GM12878 (cell line): Measurements from ENCODE around the gene SEMA4A. TPM values are rescaled to one million over a fixed set of nuclear protein-coding genes. Genes with fewer than 3 reads are reported as not detected.
A peak's percentile ranks its signal among the peaks of the same experiment; 100 is the strongest.

Source experiments
- ATAC-seq: fragments of 200-7000 bp; cut with Tn5 transposase; 3 replicates; pipeline ENCODE4 v1.9.1; 2020; ENCODE audit warnings: mild to moderate bottlenecking, moderate library complexity
- BruUV-seq: library from RNA; stranded (reverse); fragments of 400-500 nt; replicated peaks from 2 replicates; lab custom pipeline; 2021; lab: Mats Ljungman, UMichigan
- CTCF ChIA-PET: fragments of 300-600 bp; sonication (Branson Sonifier 250); formaldehyde crosslinking; extraction: SDS; loops from one replicate; lab custom pipeline; 2021; ENCODE audit warnings: inconsistent platforms; lab: Yijun Ruan, JAX
- POLR2A ChIA-PET: fragments of 350-600 bp; formaldehyde crosslinking; extraction: SDS; loops from one replicate; lab custom pipeline; 2021; ENCODE audit warnings: inconsistent platforms; lab: Charles Lee
- RAD21 ChIA-PET: fragments of 300-600 bp; sonication (Branson Sonifier 250); formaldehyde crosslinking; loops from one replicate; lab custom pipeline; 2023; ENCODE audit warnings: antibody characterized with exemption; ENCODE audit not compliant: unreplicated experiment; lab: Charles Lee
- SMC1A ChIA-PET: fragments of 300-600 bp; sonication (Branson Sonifier 250); formaldehyde crosslinking; loops from one replicate; lab custom pipeline; 2023; ENCODE audit not compliant: unreplicated experiment, uncharacterized antibody; lab: Charles Lee
- DNase-seq: peaks from one replicate; pipeline ENCODE4 v3.0.0-alpha.2; 2011; ENCODE audit warnings: low read depth, low spot score
- FAIRE-seq: peaks from 3 replicates; lab custom pipeline; 2011; peaks lifted over from hg19 to GRCh38; lab: Jason Lieb, UNC
- H2AFZ ChIP-seq: 2 replicates; pipeline ENCODE4 v1.6.0; 2011; ENCODE audit warnings: low read depth, low read length, control low read depth; ENCODE audit not compliant: control insufficient read depth
- H3K27ac ChIP-seq: 2 replicates; pipeline ENCODE4 v1.5.1; 2011; ENCODE audit warnings: control low read depth; ENCODE audit not compliant: control insufficient read depth, insufficient read depth
- H3K27me3 ChIP-seq, 2 experiments: replicated peaks in 1 of 2; 2 replicates each; pipeline versions ENCODE4 v1.6.0 to v1.6.1; 2011; ENCODE audit warnings: low read length in 1 of 2; ENCODE audit not compliant: control insufficient read depth in 2 of 2, insufficient read depth in 2 of 2
- H3K36me3 ChIP-seq, 2 experiments: 2 replicates each; pipeline ENCODE4 v1.5.1; 2011; ENCODE audit warnings: low read length in 1 of 2; ENCODE audit not compliant: control insufficient read depth in 2 of 2, insufficient read depth in 2 of 2
- H3K4me1 ChIP-seq: 2 replicates; pipeline ENCODE4 v1.6.1; 2011; ENCODE audit warnings: mild to moderate bottlenecking, low read length, moderate library complexity, mixed read lengths; ENCODE audit not compliant: control insufficient read depth, insufficient read depth
- H3K4me2 ChIP-seq: 2 replicates; pipeline ENCODE4 v1.6.0; 2011; ENCODE audit warnings: control low read depth; ENCODE audit not compliant: control insufficient read depth, insufficient read depth
- H3K4me3 ChIP-seq: fragments of 200-600 bp; sonication (generic); 2 replicates; pipeline ENCODE4 v1.5.1; 2016
- H3K79me2 ChIP-seq: 2 replicates; pipeline ENCODE4 v1.6.0; 2011; ENCODE audit warnings: low read length; ENCODE audit not compliant: control insufficient read depth, insufficient read depth
- H3K9ac ChIP-seq: 2 replicates; pipeline ENCODE4 v1.8.0; 2011; ENCODE audit warnings: low read length, control low read depth, mixed read lengths; ENCODE audit not compliant: control insufficient read depth, insufficient read depth
- H3K9me3 ChIP-seq: replicated peaks from 3 replicates; pipeline ENCODE4 v1.5.1; 2011; ENCODE audit warnings: mild to moderate bottlenecking, low read length; ENCODE audit not compliant: control insufficient read depth, insufficient read depth
- H4K20me1 ChIP-seq: 2 replicates; pipeline ENCODE4 v1.6.0; 2011; ENCODE audit not compliant: control insufficient read depth, insufficient read depth
- ASH2L ChIP-seq: fragments of 300-600, 200-600 bp; sonication (generic); IDR thresholded peaks from 2 replicates; pipeline ENCODE4 v1.6.1; 2017; ENCODE audit warnings: low read depth, mild to moderate bottlenecking, borderline replicate concordance
- ATF7 ChIP-seq: fragments of 450-650 bp; IDR thresholded peaks from 2 replicates; pipeline ENCODE4 v1.6.1; 2016; ENCODE audit warnings: low read depth, mild to moderate bottlenecking
- CBX3 ChIP-seq: fragments of 200-600 bp; sonication (generic); IDR thresholded peaks from 2 replicates; pipeline ENCODE4 v1.6.1; 2016; ENCODE audit warnings: low read depth, borderline replicate concordance
- CREB1 ChIP-seq: IDR thresholded peaks from 2 replicates; pipeline ENCODE4 v1.6.1; 2012; ENCODE audit warnings: low read depth, mild to moderate bottlenecking, inconsistent platforms
- CREM ChIP-seq: IDR thresholded peaks from 2 replicates; pipeline ENCODE4 v1.6.1; 2014; ENCODE audit warnings: antibody characterized with exemption, low read depth
- DPF2 ChIP-seq: fragments of 450-650 bp; IDR thresholded peaks from 2 replicates; pipeline ENCODE4 v1.6.1; 2017; ENCODE audit warnings: mild to moderate bottlenecking
- EZH2 ChIP-seq: IDR thresholded peaks from 2 replicates; pipeline ENCODE4 v1.6.1; 2012; ENCODE audit warnings: low read depth, mild to moderate bottlenecking, control low read depth, inconsistent platforms, low read length, borderline replicate concordance; ENCODE audit not compliant: control insufficient read depth
- FOXK2 ChIP-seq: fragments of 450-650 bp; IDR thresholded peaks from 2 replicates; pipeline ENCODE4 v1.6.1; 2017; ENCODE audit warnings: mild to moderate bottlenecking, moderate library complexity
- HDAC2 ChIP-seq: fragments of 200-600 bp; sonication (generic); IDR thresholded peaks from 2 replicates; pipeline ENCODE4 v1.6.1; 2017
- HDAC6 ChIP-seq: fragments of 200-600 bp; sonication (generic); IDR thresholded peaks from one replicate; pipeline ENCODE4 v1.8.0; 2017; ENCODE audit warnings: antibody characterized with exemption; ENCODE audit not compliant: unreplicated experiment
- NR2C1 ChIP-seq: fragments of 450-650 bp; IDR thresholded peaks from 2 replicates; pipeline ENCODE4 v1.6.1; 2017; ENCODE audit warnings: antibody characterized with exemption, mild to moderate bottlenecking, moderate library complexity
- PAX5 ChIP-seq: IDR thresholded peaks from 2 replicates; pipeline ENCODE4 v1.6.1; 2011; ENCODE audit warnings: low read depth, low read length, borderline replicate concordance
- PAX8 ChIP-seq: fragments of 450-650 bp; IDR thresholded peaks from 2 replicates; pipeline ENCODE4 v1.6.1; 2017; ENCODE audit warnings: mild to moderate bottlenecking, moderate library complexity
- RFX5 ChIP-seq: IDR thresholded peaks from 2 replicates; pipeline ENCODE4 v1.6.1; 2011; ENCODE audit warnings: low read depth, low read length, improper control_type of control experiment
- SMAD5 ChIP-seq: IDR thresholded peaks from 2 replicates; pipeline ENCODE4 v1.6.1; 2016; ENCODE audit warnings: antibody characterized with exemption, low read depth
- SMARCA5 ChIP-seq: fragments of 450-650 bp; IDR thresholded peaks from 2 replicates; pipeline ENCODE4 v1.6.1; 2017; ENCODE audit warnings: mild to moderate bottlenecking
- SMC3 ChIP-seq: IDR thresholded peaks from 2 replicates; pipeline ENCODE4 v1.6.1; 2011; ENCODE audit warnings: low read length, improper control_type of control experiment, borderline replicate concordance
- SREBF1 ChIP-seq: IDR thresholded peaks from 2 replicates; pipeline ENCODE4 v1.6.1; 2012; ENCODE audit warnings: mild to moderate bottlenecking, low read length
- SRF ChIP-seq, 2 experiments: IDR thresholded peaks; 2 replicates each; pipeline ENCODE4 v1.6.1; 2011; ENCODE audit warnings: low read depth in 2 of 2, low read length in 2 of 2, mild to moderate bottlenecking in 1 of 2, moderate library complexity in 1 of 2
- SUPT20H ChIP-seq: IDR thresholded peaks from 2 replicates; pipeline ENCODE4 v1.6.1; 2011; ENCODE audit warnings: low read depth, mild to moderate bottlenecking, low read length, moderate library complexity, borderline replicate concordance; ENCODE audit not compliant: control insufficient read depth
- TCF3 ChIP-seq: IDR thresholded peaks from 2 replicates; pipeline ENCODE4 v1.6.1; 2012; ENCODE audit warnings: low read depth, mild to moderate bottlenecking, low read length, borderline replicate concordance; ENCODE audit not compliant: insufficient read depth
- ZZZ3 ChIP-seq: IDR thresholded peaks from 2 replicates; pipeline ENCODE4 v1.6.1; 2011; ENCODE audit warnings: low read depth; ENCODE audit not compliant: control insufficient read depth, insufficient read length
- WGBS: methylation state at CpG from one replicate; pipeline ENCODE4 v1.1.6; 2016; ENCODE audit warnings: low lambda C conversion rate; ENCODE audit not compliant: insufficient replicate concordance, insufficient coverage; ENCODE audit errors: missing lambda C conversion rate; 5-methylcytosine and 5-hydroxymethylcytosine counted together
- in situ Hi-C: fragments of 300-500 bp; cut with MboI; formaldehyde crosslinking; loops from 9 replicates; pipeline ENCODE4 v1.14.3; 2018; ENCODE audit warnings: mixed read lengths
- intact Hi-C: fragments of 100-400 bp; cut with micrococcal nuclease; formaldehyde crosslinking; loops from one replicate; pipeline ENCODE4 v1.14.2; 2022; ENCODE audit not compliant: unreplicated experiment
- polyA plus RNA-seq, 11 experiments: library from polyadenylated mRNA; depleted of rRNA in 4 of 11; unstranded in 6 of 11; stranded (reverse) in 5 of 11; fragments of >200 nt; fragmentation: Nextera tagmentation in 4 of 11; fragmentation: Illumina TruSeq in 1 of 11; extraction: Ambion mirVana in 4 of 11; extraction: Trizol in 1 of 11; gene quantifications; 1 replicate in 1 of 11; 2 replicates in 10 of 11; pipeline versions ENCODE4 v1.2.1 to v1.2.3, GENCODE V29; 2011 to 2016; ENCODE audit warnings: inconsistent platforms in 2 of 11, missing spikeins in 2 of 11, low read depth in 1 of 11
- total RNA-seq, 4 experiments: library from RNA; depleted of rRNA in 3 of 4; stranded (reverse); fragments of >200 nt in 3 of 4; fragmentation: Illumina TruSeq in 1 of 4; extraction: Trizol in 1 of 4; gene quantifications; 2 replicates each; pipeline versions ENCODE4 v1.2.1 to v1.2.3, GENCODE V29; 2013 to 2021
- TF ChIP-seq, protein P1 (sequence below): fragments of 450-650 bp; IDR thresholded peaks from 2 replicates; pipeline ENCODE4 v1.6.1; 2014; ENCODE audit warnings: mild to moderate bottlenecking

SEMA4A gene
- total and polyA plus RNA-seq, 10 of the 15 experiments (the other 5 are each of a cell fraction or from before 2014, with no cell fraction given), result 2.6 to 64.2 (median 32.8) TPM

DNA sequence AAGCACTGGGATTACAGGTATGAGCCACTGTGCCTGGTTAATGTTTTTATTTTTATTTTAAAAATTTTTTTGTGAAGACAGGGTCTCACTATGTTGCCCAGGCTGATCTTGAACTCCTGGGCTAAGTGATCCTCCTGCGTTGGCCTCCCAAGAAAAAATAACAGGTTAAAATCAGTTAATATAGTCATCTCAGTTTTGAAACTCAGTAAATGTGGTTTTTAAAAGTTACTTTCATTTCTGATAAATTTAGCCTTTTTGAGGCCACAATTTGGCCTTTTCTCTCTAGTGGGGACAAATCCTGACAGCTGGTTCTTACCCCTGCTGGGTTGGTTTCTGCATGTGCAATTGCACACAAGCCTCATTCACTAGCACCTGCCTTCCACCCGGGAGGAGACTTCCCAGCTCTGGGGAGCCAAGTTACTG lies 72.7 kb downstream of the SEMA4A start (continued):
- TF ChIP-seq CBX3 (no peak), CREB1 (no peak), FOXK2 (no peak), SREBF1 (no peak), PAX8 (no peak), ASH2L (no peak)
- TF ChIP-seq, protein P1, sequence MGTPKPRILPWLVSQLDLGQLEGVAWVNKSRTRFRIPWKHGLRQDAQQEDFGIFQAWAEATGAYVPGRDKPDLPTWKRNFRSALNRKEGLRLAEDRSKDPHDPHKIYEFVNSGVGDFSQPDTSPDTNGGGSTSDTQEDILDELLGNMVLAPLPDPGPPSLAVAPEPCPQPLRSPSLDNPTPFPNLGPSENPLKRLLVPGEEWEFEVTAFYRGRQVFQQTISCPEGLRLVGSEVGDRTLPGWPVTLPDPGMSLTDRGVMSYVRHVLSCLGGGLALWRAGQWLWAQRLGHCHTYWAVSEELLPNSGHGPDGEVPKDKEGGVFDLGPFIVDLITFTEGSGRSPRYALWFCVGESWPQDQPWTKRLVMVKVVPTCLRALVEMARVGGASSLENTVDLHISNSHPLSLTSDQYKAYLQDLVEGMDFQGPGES, result no peak
- TF ChIP-seq, all 136 proteins: peak for 57

GRCh38 chr1:156226782-156227181 lies 73.4 kb downstream of the SEMA4A start:
- ChIA-PET SMC1A (interaction anchor here (0.6 to 14.3 kb wide), 12 partner anchors 9 to 250 kb away, joined by 3 to 411 read pairs (median 5); partner anchors contain the start of genes SEMA4A and SMG5), POLR2A (interaction anchor here (0.8 to 4.9 kb wide), 7 partner anchors 14 to 132 kb away, joined by 3 to 84 read pairs (median 12); partner anchors contain the start of genes PMF1, SEMA4A and SMG5), RAD21 (interaction anchor here (1.2 to 10.0 kb wide), 8 partner anchors 27 to 129 kb away, joined by 5 to 361 read pairs (median 34); partner anchors contain the start of genes SEMA4A, SLC25A44 and SMG5), CTCF (interaction anchor here (0.6 to 14.2 kb wide), 15 partner anchors 28 to 399 kb away, joined by 3 to 502 read pairs (median 15); partner anchors contain the start of gene SEMA4A)
- in situ Hi-C loops, result no loop called here
- no peaks in the 10 kb centered on the region for H3K27me3 ChIP-seq
- peaks cover 0 to 10% of the 10 kb centered on the region in 2 experiments; a peak in 3 of 4 replicates for H3K36me3 ChIP-seq
- ATAC-seq, result peak; percentile 18
- peak overlapping the region; percentile 98 for H3K27ac ChIP-seq
- no peaks in the 10 kb centered on the region for H4K20me1 ChIP-seq
- H3K4me2 ChIP-seq, result peak overlapping the region; percentile 83
- H2AFZ ChIP-seq, result no peak overlapping the region
- no peak for FAIRE-seq
- intact Hi-C loops, result no loop called here
- H3K79me2 ChIP-seq, result no peaks in the 10 kb centered on the region
- BruUV-seq, result TSS peak; percentile 32
- 79% methylated on average over 4 of the region's 4 CpGs for WGBS
- H3K4me3 ChIP-seq, result 0 out of 2 replicates have a peak overlapping the region, but pooled peaks have one; percentile 12
- H3K4me1 ChIP-seq, result peaks cover 24% of the 10 kb centered on the region
- peak overlapping the region; percentile 45 for H3K9ac ChIP-seq
- no peaks in the 10 kb centered on the region for H3K9me3 ChIP-seq
- TF ChIP-seq TCF3, result no peak
- TF ChIP-seq CBX3, result no peak
- TF ChIP-seq PAX8, result no peak
- TF ChIP-seq SMC3, result no peak
- no peak for TF ChIP-seq SRF (IDR thresholded peaks at IDR 0.05; ENCODE audit: low read depth in 2 of 2, low read length in 2 of 2)
- TF ChIP-seq RFX5, result no peak
- no peak for TF ChIP-seq ATF7
- no peak for TF ChIP-seq SMAD5
- no peak for TF ChIP-seq SUPT20H
- no peak for TF ChIP-seq ZZZ3
- no peak for TF ChIP-seq HDAC2
- no peak for TF ChIP-seq NR2C1
- TF ChIP-seq DPF2, result no peak
- no peak for TF ChIP-seq HDAC6
- no peak for TF ChIP-seq SMARCA5
- TF ChIP-seq EZH2, result no peak
- TF ChIP-seq CREM, result no peak
- TF ChIP-seq PAX5, result no peak
- no peak for DNase-seq
